ENCODE measurements around the gene TUBA1B. TPM values are rescaled to one million over a fixed set of nuclear protein-coding genes. Genes with fewer than 3 reads are reported as not detected.

Gene TUBA1B
- total RNA-seq, 1 donor from 2014 or later: 739 TPM

DNA sequence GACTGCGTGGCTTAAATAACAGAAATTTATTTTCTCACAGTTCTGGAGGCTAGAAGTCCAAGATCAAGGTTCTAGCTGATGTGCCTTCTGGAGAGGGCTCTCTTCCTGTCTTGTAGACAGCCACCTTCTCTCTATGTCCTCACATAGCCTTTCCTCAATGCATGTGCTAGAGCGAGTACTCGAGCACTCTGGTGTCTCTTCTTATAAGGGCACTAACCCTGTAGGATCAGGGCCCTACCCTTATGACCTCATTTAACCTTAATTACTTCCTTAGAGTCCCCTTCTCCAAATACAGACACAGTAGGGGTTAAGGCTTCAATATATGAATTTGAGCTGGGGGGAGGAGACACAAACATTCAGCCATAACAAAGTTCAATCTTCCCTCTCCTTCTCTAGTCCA lies 46.8 kb downstream of the TUBA1B start:
- Histone ChIP-seq H3K27me3 (ENCODE audit: control insufficient read depth, insufficient read depth, low read length) (peaks cover 9% of the 10 kb centered on the region), H3K36me3 (ENCODE audit: control insufficient read depth, insufficient read depth, low read length) (no peaks in the 10 kb centered on the region), H3K4me3 (ENCODE audit: low read depth, low read length) (no peak overlapping the region)
- DNase-seq (ENCODE audit: low read depth): no peak
- TF ChIP-seq, protein P1, sequence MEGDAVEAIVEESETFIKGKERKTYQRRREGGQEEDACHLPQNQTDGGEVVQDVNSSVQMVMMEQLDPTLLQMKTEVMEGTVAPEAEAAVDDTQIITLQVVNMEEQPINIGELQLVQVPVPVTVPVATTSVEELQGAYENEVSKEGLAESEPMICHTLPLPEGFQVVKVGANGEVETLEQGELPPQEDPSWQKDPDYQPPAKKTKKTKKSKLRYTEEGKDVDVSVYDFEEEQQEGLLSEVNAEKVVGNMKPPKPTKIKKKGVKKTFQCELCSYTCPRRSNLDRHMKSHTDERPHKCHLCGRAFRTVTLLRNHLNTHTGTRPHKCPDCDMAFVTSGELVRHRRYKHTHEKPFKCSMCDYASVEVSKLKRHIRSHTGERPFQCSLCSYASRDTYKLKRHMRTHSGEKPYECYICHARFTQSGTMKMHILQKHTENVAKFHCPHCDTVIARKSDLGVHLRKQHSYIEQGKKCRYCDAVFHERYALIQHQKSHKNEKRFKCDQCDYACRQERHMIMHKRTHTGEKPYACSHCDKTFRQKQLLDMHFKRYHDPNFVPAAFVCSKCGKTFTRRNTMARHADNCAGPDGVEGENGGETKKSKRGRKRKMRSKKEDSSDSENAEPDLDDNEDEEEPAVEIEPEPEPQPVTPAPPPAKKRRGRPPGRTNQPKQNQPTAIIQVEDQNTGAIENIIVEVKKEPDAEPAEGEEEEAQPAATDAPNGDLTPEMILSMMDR (IDR thresholded peaks at IDR 0.05; ENCODE audit: insufficient read depth, low read length, poor library complexity, severe bottlenecking): no peak

DNA sequence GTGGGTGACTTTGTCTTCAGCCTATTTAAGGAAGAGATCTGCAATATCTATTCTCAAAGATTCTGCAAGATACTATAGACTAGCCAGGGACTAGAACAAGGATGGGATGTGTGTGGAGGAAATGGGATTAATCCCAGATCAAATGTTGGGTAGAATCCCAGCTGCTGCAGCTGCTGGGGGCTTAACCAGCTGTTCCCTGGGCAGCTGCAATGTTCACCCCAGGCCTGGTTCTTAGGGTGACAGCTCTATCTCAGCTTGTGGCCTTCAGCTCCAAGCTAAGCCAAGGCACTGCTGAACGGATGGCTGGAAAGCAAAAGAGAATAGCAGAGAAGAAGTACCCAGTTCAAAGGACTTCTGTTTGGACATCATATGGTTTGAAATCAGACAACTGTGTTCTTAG lies 51.4 kb downstream of the TUBA1B start:
- H3K27me3 ChIP-seq (ENCODE audit: control insufficient read depth, insufficient read depth, low read length): no peaks in the 10 kb centered on the region
- H3K4me3 ChIP-seq (ENCODE audit: low read depth, low read length): no peak overlapping the region
- TF ChIP-seq, protein P1 (IDR thresholded peaks at IDR 0.05; ENCODE audit: insufficient read depth, low read length, poor library complexity, severe bottlenecking): no peak
- no peaks in the 10 kb centered on the region for H3K36me3 ChIP-seq (ENCODE audit: control insufficient read depth, insufficient read depth, low read length)
- DNase-seq (ENCODE audit: low read depth): no peak

Other genes with a start within 250 kb of the TUBA1B start
- 12.4 and 14.8 TPM in 2 replicates for gene FKBP11, start 205.9 kb downstream of the TUBA1B start, total RNA-seq
- 77.9 and 101 TPM in 2 replicates for gene ARF3, start 173.9 kb downstream of the TUBA1B start, total RNA-seq
- not detected in 2 replicates for gene WNT10B, start 159.7 kb downstream of the TUBA1B start, total RNA-seq
- gene WNT1, start 153.1 kb downstream of the TUBA1B start, total RNA-seq: not detected in 2 replicates
- gene DDN, start 132.0 kb downstream of the TUBA1B start, total RNA-seq: 0.13 and 0.34 TPM in 2 replicates
- gene PRKAG1, start 112.6 kb downstream of the TUBA1B start, total RNA-seq: 57.0 and 68.5 TPM in 2 replicates
- 68.9 and 71.8 TPM in 2 replicates for gene KMT2D, start 70.6 kb downstream of the TUBA1B start, total RNA-seq
- 3.8 and 5.1 TPM in 2 replicates for gene RHEBL1, start 61.4 kb downstream of the TUBA1B start, total RNA-seq
- 0.04 TPM in 1 of 2 replicates, not detected in the other for gene DHH, start 36.6 kb downstream of the TUBA1B start, total RNA-seq
- gene LMBR1L, start 20.5 kb downstream of the TUBA1B start, total RNA-seq: 67.9 and 74.3 TPM in 2 replicates
- gene TUBA1A, start 57.7 kb upstream of the TUBA1B start, total RNA-seq: 883 and 997 TPM in 2 replicates
- 544 and 682 TPM in 2 replicates for gene TUBA1C, start 133.7 kb upstream of the TUBA1B start, total RNA-seq
- gene PRPH, start 163.8 kb upstream of the TUBA1B start, total RNA-seq: 0.21 and 0.41 TPM in 2 replicates
- gene TROAP, start 191.9 kb upstream of the TUBA1B start, total RNA-seq: 4.8 and 10.3 TPM in 2 replicates
- not detected in 2 replicates for gene C1QL4, start 205.8 kb upstream of the TUBA1B start, total RNA-seq
- gene DNAJC22, start 215.5 kb upstream of the TUBA1B start, total RNA-seq: 1.2 and 1.6 TPM in 2 replicates
- gene SPATS2, start 236.1 kb upstream of the TUBA1B start, total RNA-seq: 8.8 and 18.2 TPM in 2 replicates

Data from kidney epithelial cell (primary cell).